Upper lobe of left lung (tissue), 4 donors: ENCODE measurements around the gene PRKCA.

Source experiments
- CTCF ChIP-seq, 6 experiments: fragments of 450-650 bp in 4 of 6; fragments of 200-600 bp in 2 of 6; sonication (generic) in 2 of 6; IDR thresholded peaks; one replicate each; pipeline ENCODE4 v1.5.1; 2016 to 2019; ENCODE audit warnings: antibody characterized with exemption in 6 of 6
- POLR2AphosphoS5 ChIP-seq, 2 donors: sonication (generic); formaldehyde crosslinking; IDR thresholded peaks; one replicate each; pipeline ENCODE4 v1.5.1; 2017; ENCODE audit warnings: antibody characterized with exemption in 2 of 2

- TF ChIP-seq CTCF (IDR thresholded peaks at IDR 0.05) (no peak), POLR2AphosphoS5 (IDR thresholded peaks at IDR 0.05) (no peak)
Observed at GRCh38 chr17:66751771-66752170, 449.4 kb downstream of the PRKCA start.
